ENCODE data around the gene COQ9. TPM values are rescaled to one million over a fixed set of nuclear protein-coding genes. Genes with fewer than 3 reads are reported as not detected.

The COQ9 gene
- total RNA-seq, 2 donors from 2014 or later, result 34.5 to 38.2 TPM

- H3K9me3 Mint-ChIP-seq, result no peaks in the 10 kb centered on the region
- no peak overlapping the region for H3K27ac ChIP-seq (ENCODE audit: low read depth, low read length)
- H3K27me3 ChIP-seq (ENCODE audit: control insufficient read depth, insufficient read depth, low read length, poor library complexity, severe bottlenecking), result no peaks in the 10 kb centered on the region
- no peak for DNase-seq
- no peak overlapping the region for H3K9ac ChIP-seq (ENCODE audit: extremely low read depth, low read length, poor library complexity, severe bottlenecking)
- peaks cover 4% of the 10 kb centered on the region for H3K27me3 Mint-ChIP-seq (ENCODE audit: insufficient read depth)
- H3K4me1 Mint-ChIP-seq, result peaks cover 1% of the 10 kb centered on the region
- H3K36me3 Mint-ChIP-seq (ENCODE audit: low read depth), result no peaks in the 10 kb centered on the region
- 82 to 100% methylated on average over 1 to 12 of the region's 12 CpGs for WGBS, 2 experiments (ENCODE audit: insufficient coverage in 1 of 2, insufficient read length in 1 of 2)
- H3K9me3 ChIP-seq (ENCODE audit: control insufficient read depth, low read length), result no peaks in the 10 kb centered on the region
- H3K27ac Mint-ChIP-seq, result no peak overlapping the region
- no peaks in the 10 kb centered on the region for H3K36me3 ChIP-seq (ENCODE audit: control insufficient read depth, insufficient read depth, low read length)
- no peak overlapping the region for H3K4me3 Mint-ChIP-seq
- no peaks in the 10 kb centered on the region for H3K4me1 ChIP-seq (ENCODE audit: control insufficient read depth, insufficient read depth, low read length)
- no peak overlapping the region for H3K4me3 ChIP-seq (ENCODE audit: low read length)
- TF ChIP-seq CTCF (conservative IDR thresholded peaks at IDR 0.05), result peak; percentile 20
Observed at GRCh38 chr16:57411362-57411976, 35.8 kb upstream of the COQ9 start.

DNA sequence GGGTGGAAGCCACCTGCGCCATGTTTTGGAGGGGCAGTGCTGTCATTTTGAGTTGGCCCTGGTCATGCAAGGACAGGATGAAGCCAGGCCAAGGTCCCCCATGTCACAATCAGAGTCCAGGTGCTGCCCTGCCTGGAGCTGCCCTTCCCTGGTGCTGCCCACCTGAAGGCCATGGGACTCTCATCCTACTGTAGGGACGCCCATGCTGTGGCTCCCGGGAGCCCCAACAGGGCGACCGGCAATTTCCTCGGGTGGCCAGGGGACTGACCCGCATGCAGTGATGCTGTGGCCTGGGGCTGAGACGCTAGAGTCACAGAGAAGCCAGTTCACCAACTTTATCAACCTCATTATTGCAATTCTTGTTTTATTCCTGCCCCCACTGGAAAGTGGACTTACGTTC, 34.7 kb upstream of the COQ9 start:
- H3K27me3 ChIP-seq (ENCODE audit: control insufficient read depth, insufficient read depth, low read length, poor library complexity, severe bottlenecking), result no peaks in the 10 kb centered on the region
- H3K9me3 ChIP-seq (ENCODE audit: control insufficient read depth, low read length), result no peaks in the 10 kb centered on the region
- no peak for TF ChIP-seq CTCF (conservative IDR thresholded peaks at IDR 0.05)
- no peak overlapping the region for H3K4me3 Mint-ChIP-seq
- H3K36me3 ChIP-seq (ENCODE audit: control insufficient read depth, insufficient read depth, low read length), result no peaks in the 10 kb centered on the region
- no peak overlapping the region for H3K9ac ChIP-seq (ENCODE audit: extremely low read depth, low read length, poor library complexity, severe bottlenecking)
- H3K9me3 Mint-ChIP-seq, result no peaks in the 10 kb centered on the region
- H3K4me3 ChIP-seq (ENCODE audit: low read length), result no peak overlapping the region
- no peaks in the 10 kb centered on the region for H3K36me3 Mint-ChIP-seq (ENCODE audit: low read depth)
- DNase-seq, result no peak
- H3K4me1 ChIP-seq (ENCODE audit: control insufficient read depth, insufficient read depth, low read length), result no peaks in the 10 kb centered on the region
- WGBS, 2 experiments (ENCODE audit: insufficient coverage in 1 of 2, insufficient read length in 1 of 2), result 90 to 96% methylated on average over 2 to 9 of the region's 9 CpGs
- no peak overlapping the region for H3K27ac ChIP-seq (ENCODE audit: low read depth, low read length)
- H3K27ac Mint-ChIP-seq, result no peak overlapping the region
- H3K27me3 Mint-ChIP-seq (ENCODE audit: insufficient read depth), result peaks cover 4% of the 10 kb centered on the region
- peaks cover 6% of the 10 kb centered on the region for H3K4me1 Mint-ChIP-seq

DNA sequence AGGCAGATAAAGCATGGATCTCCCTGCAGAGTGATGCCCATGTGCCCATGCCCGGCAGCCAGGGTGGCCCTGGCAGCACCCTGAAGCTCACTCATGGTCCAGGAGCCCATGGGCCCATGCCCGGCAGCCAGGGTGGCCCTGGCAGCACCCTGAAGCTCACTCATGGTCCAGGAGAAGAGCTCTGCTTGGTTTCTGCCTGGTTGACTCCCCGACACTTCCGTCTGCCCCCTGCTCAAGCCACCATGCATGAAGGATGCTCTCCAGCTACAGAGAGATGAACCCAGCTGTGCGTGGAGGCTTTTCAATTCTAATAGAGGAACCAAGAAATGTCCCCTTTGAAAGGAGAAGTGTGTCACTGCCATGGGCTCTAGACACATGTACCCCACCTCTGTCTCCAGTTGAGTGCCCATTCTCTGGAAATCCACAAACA, 34.0 kb upstream of the COQ9 start:
- H3K4me1 Mint-ChIP-seq, result peaks cover 10% of the 10 kb centered on the region
- WGBS, 2 experiments (ENCODE audit: insufficient coverage in 1 of 2, insufficient read length in 1 of 2), result 91 to 93% methylated on average over 5 of the region's 5 CpGs
- no peaks in the 10 kb centered on the region for H3K9me3 Mint-ChIP-seq

More for the DNA sequence above, 34.0 kb upstream of the COQ9 start:
- H3K9me3 ChIP-seq (ENCODE audit: control insufficient read depth, low read length), result no peaks in the 10 kb centered on the region
- no peak for DNase-seq
- TF ChIP-seq CTCF (conservative IDR thresholded peaks at IDR 0.05), result no peak
- no peak overlapping the region for H3K27ac ChIP-seq (ENCODE audit: low read depth, low read length)
- no peak overlapping the region for H3K27ac Mint-ChIP-seq
- H3K27me3 Mint-ChIP-seq (ENCODE audit: insufficient read depth), result peaks cover 4% of the 10 kb centered on the region
- H3K36me3 ChIP-seq (ENCODE audit: control insufficient read depth, insufficient read depth, low read length), result no peaks in the 10 kb centered on the region
- no peaks in the 10 kb centered on the region for H3K27me3 ChIP-seq (ENCODE audit: control insufficient read depth, insufficient read depth, low read length, poor library complexity, severe bottlenecking)
- H3K9ac ChIP-seq (ENCODE audit: extremely low read depth, low read length, poor library complexity, severe bottlenecking), result no peak overlapping the region
- no peaks in the 10 kb centered on the region for H3K36me3 Mint-ChIP-seq (ENCODE audit: low read depth)
- no peaks in the 10 kb centered on the region for H3K4me1 ChIP-seq (ENCODE audit: control insufficient read depth, insufficient read depth, low read length)
- no peak overlapping the region for H3K4me3 Mint-ChIP-seq
- H3K4me3 ChIP-seq (ENCODE audit: low read length), result no peak overlapping the region
